GM19043 (cell line): ENCODE data around the gene BLNK.

ENCODE experiments used
- ATAC-seq: cut with Tn5 transposase; IDR thresholded peaks from one replicate; pipeline ENCODE4 v1.9.1; 2021; ENCODE audit warnings: low read depth; ENCODE audit not compliant: unreplicated experiment

Gene BLNK

GRCh38 chr10:96165726-96166125, 105.6 kb downstream of the BLNK start:
- no peak for ATAC-seq

DNA sequence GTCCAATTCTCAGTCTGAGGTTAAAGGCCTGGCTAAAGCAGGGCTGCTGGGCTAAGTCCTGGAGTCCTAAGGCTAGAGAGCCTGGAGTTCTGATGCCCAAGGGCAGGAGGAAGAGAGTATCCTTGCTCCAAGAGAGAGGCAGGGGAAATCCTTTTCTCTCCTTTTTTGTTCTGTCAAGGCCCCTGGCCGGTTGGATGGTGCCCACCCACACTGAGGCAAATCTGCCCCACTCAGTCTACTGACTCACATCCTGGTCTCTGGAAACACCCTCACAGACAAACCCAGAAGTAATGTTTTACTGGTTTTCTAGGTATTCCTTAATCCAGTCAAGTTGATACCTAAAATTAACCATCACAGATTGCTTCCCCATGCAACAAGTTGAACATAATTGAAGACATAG, 118.3 kb downstream of the BLNK start:
- ATAC-seq, result no peak

GRCh38 chr10:96152437-96152836, 118.9 kb downstream of the BLNK start:
- ATAC-seq, result no peak
